HepG2 (cell line): ENCODE measurements around the gene RACGAP1. TPM values are rescaled to one million over a fixed set of nuclear protein-coding genes. Genes with fewer than 3 reads are reported as not detected.

Source experiments
- ATAC-seq: fragments of 200-7000 bp; cut with Tn5 transposase; 3 replicates; pipeline ENCODE4 v1.9.1; 2020; ENCODE audit warnings: mild to moderate bottlenecking, moderate library complexity
- BruUV-seq: library from RNA; stranded (reverse); fragments of 400-500 nt; replicated peaks from 2 replicates; lab custom pipeline; 2021; lab: Mats Ljungman, UMichigan
- CTCF ChIA-PET: fragments of 300-600 bp; formaldehyde crosslinking; extraction: SDS; loops from one replicate; lab custom pipeline; 2021; ENCODE audit warnings: low total read pairs, inconsistent platforms, low intra/inter-chr PET ratio; lab: Yijun Ruan, JAX
- POLR2A ChIA-PET: fragments of 350-600 bp; sonication (Branson Sonifier 250); formaldehyde crosslinking; loops from one replicate; lab custom pipeline; 2020; ENCODE audit warnings: antibody characterized with exemption, inconsistent platforms; lab: Yijun Ruan, JAX
- DNase-seq: peaks from one replicate; pipeline ENCODE4 v3.0.0-alpha.2; 2015; ENCODE audit warnings: low spot score
- FAIRE-seq: peaks from 3 replicates; lab custom pipeline; 2011; peaks lifted over from hg19 to GRCh38; lab: Jason Lieb, UNC
- H2AFZ ChIP-seq: one replicate; pipeline ENCODE4 v1.6.1; 2011; ENCODE audit warnings: low read length, inconsistent platforms
- H3K27ac ChIP-seq: fragments of 300-600 bp; 3 replicates; pipeline ENCODE4 v1.8.0; 2011; ENCODE audit warnings: mixed run types, mild to moderate bottlenecking, mixed read lengths, low read length, inconsistent platforms; ENCODE audit not compliant: insufficient read depth; ENCODE audit errors: extremely low read length
- H3K27me3 ChIP-seq, 2 experiments: fragments of 200-600 bp in 1 of 2; 2 replicates in 1 of 2; 3 replicates in 1 of 2; pipeline versions ENCODE4 v1.6.0 to v1.8.0; 2011; ENCODE audit warnings: low read length in 2 of 2, mild to moderate bottlenecking in 2 of 2, moderate library complexity in 2 of 2, inconsistent platforms in 1 of 2; ENCODE audit not compliant: insufficient read depth in 2 of 2, control insufficient read depth in 1 of 2
- H3K36me3 ChIP-seq, 2 experiments: fragments of 200-600 bp in 1 of 2; replicated peaks in 1 of 2; 2 replicates in 1 of 2; 3 replicates in 1 of 2; pipeline versions ENCODE4 v1.5.1 to v1.8.0; 2011; ENCODE audit warnings: low read length in 2 of 2, inconsistent platforms in 1 of 2; ENCODE audit not compliant: insufficient read depth in 2 of 2, control insufficient read depth in 1 of 2
- H3K4me1 ChIP-seq: 2 replicates; pipeline ENCODE4 v1.5.1; 2012; ENCODE audit warnings: low read length, inconsistent platforms; ENCODE audit not compliant: insufficient read depth
- H3K4me2 ChIP-seq: 2 replicates; pipeline ENCODE4 v1.6.0; 2011; ENCODE audit warnings: low read depth, low read length, inconsistent platforms
- H3K4me3 ChIP-seq, 3 experiments: fragments of 200-600 bp in 1 of 3; sonication (generic), shearing (Covaris generic) in 1 of 3; replicated peaks in 1 of 3; 2 replicates each; pipeline ENCODE4 v1.5.1; 2011 to 2016; ENCODE audit warnings: low read length in 3 of 3, inconsistent platforms in 2 of 3, low read depth in 2 of 3, mild to moderate bottlenecking in 2 of 3, control low read depth in 1 of 3, mixed read lengths in 1 of 3; ENCODE audit not compliant: insufficient read depth in 1 of 3
- H3K79me2 ChIP-seq: one replicate; pipeline ENCODE4 v1.6.1; 2011; ENCODE audit warnings: low read length, inconsistent platforms; ENCODE audit not compliant: insufficient read depth
- H3K9ac ChIP-seq: 2 replicates; pipeline ENCODE4 v1.6.0; 2011; ENCODE audit warnings: mild to moderate bottlenecking, low read depth, low read length, inconsistent platforms; ENCODE audit not compliant: insufficient read depth
- H3K9me3 ChIP-seq: 2 replicates; pipeline ENCODE4 v1.5.1; 2012; ENCODE audit warnings: mild to moderate bottlenecking, low read length
- H4K20me1 ChIP-seq: 2 replicates; pipeline ENCODE4 v1.6.0; 2011; ENCODE audit warnings: inconsistent platforms, mild to moderate bottlenecking, low read length, moderate library complexity; ENCODE audit not compliant: insufficient read depth
- ARID2 ChIP-seq: sonication (generic); formaldehyde crosslinking; IDR thresholded peaks from 2 replicates; pipeline ENCODE4 v1.8.1; 2022; ENCODE audit warnings: mild to moderate bottlenecking, missing genetic modification reagents, borderline replicate concordance
- MAZ ChIP-seq, 2 experiments: sonication (generic) in 1 of 2; formaldehyde crosslinking in 1 of 2; IDR thresholded peaks; 2 replicates each; pipeline versions ENCODE4 v1.5.0 to v1.6.1; 2012 to 2020; ENCODE audit warnings: low read depth in 2 of 2, mild to moderate bottlenecking in 2 of 2, borderline replicate concordance in 1 of 2, improper control_type of control experiment in 1 of 2, low read length in 1 of 2, missing genetic modification reagents in 1 of 2, moderate library complexity in 1 of 2
- PRMT3 ChIP-seq: sonication (generic); formaldehyde crosslinking; IDR thresholded peaks from 2 replicates; pipeline ENCODE4 v1.8.1; 2022; ENCODE audit warnings: low read depth, mild to moderate bottlenecking, moderate library complexity, missing genetic modification reagents, borderline replicate concordance
- ZNF598 ChIP-seq: sonication (generic); formaldehyde crosslinking; IDR thresholded peaks from 2 replicates; pipeline ENCODE4 v1.5.1; 2020; ENCODE audit warnings: mild to moderate bottlenecking, missing genetic modification reagents, borderline replicate concordance
- ZNF687 ChIP-seq: sonication (generic); formaldehyde crosslinking; IDR thresholded peaks from 2 replicates; pipeline ENCODE4 v1.5.1; 2020; ENCODE audit warnings: mild to moderate bottlenecking, missing genetic modification reagents, moderate library complexity
- WGBS: methylation state at CpG from one replicate; pipeline ENCODE4 v1.1.6; 2017; ENCODE audit warnings: low lambda C conversion rate; 5-methylcytosine and 5-hydroxymethylcytosine counted together
- in situ Hi-C: cut with HindIII; loops from 2 replicates; pipeline ENCODE4 v1.10.0; 2017; ENCODE audit warnings: low pct_unique_long_range_greater_than_20kb; ENCODE audit not compliant: extremely low pct_ligation_motif_present
- intact Hi-C: fragments of 100-400 bp; cut with micrococcal nuclease; formaldehyde crosslinking; loops from one replicate; pipeline ENCODE4 v1.10.0; 2022; ENCODE audit not compliant: unreplicated experiment
- polyA plus RNA-seq, 8 experiments: library from polyadenylated mRNA; depleted of rRNA in 3 of 8; stranded (reverse) in 7 of 8; unstranded in 1 of 8; fragments of >200 nt; fragmentation: Illumina TruSeq in 4 of 8; extraction: Trizol in 4 of 8; gene quantifications; 2 replicates each; pipeline versions ENCODE4 v1.2.1 to v1.2.3, GENCODE V29; 2011 to 2016; ENCODE audit warnings: low read depth in 4 of 8, missing spikeins in 1 of 8, mixed read lengths in 1 of 8; ENCODE audit not compliant: insufficient read depth in 1 of 8
- total RNA-seq, 5 experiments: library from RNA; depleted of rRNA; stranded (reverse); fragments of >200 nt; fragmentation: Illumina TruSeq; extraction: Trizol; gene quantifications; 2 replicates each; pipeline ENCODE4 v1.2.3, GENCODE V29; 2016; ENCODE audit warnings: low read depth in 1 of 5
- TF ChIP-seq, protein P1 (sequence below), 2 experiments: sonication (generic) in 1 of 2; formaldehyde crosslinking in 1 of 2; IDR thresholded peaks; 2 replicates each; pipeline versions ENCODE4 v1.4.0 to v1.6.1; 2018 to 2020; ENCODE audit warnings: missing genetic modification reagents in 2 of 2, borderline replicate concordance in 1 of 2, low read depth in 1 of 2, mild to moderate bottlenecking in 1 of 2, missing biosample characterization in 1 of 2

The RACGAP1 gene
- total and polyA plus RNA-seq, 2 of the 13 experiments (the other 11 are each of a cell fraction or from before 2014, with no cell fraction given) = 16.7 to 57.9 TPM

GRCh38 chr12:50056639-50056976, 31.3 kb upstream of the RACGAP1 start:
- DNase-seq = no peak
- POLR2A ChIA-PET = interaction anchor here (0.8 kb wide), 1 partner anchor 89 kb away, joined by 3 read pairs; no protein-coding TSS in a partner anchor
- in situ Hi-C loops (loop anchor here (5.0 to 10.0 kb wide), 2 partner anchors 84 to 192 kb away; partner anchors contain the start of gene AQP6), intact Hi-C loops (loop anchor here (1.0 to 2.0 kb wide), 3 partner anchors 18 to 89 kb away; no protein-coding TSS in a partner anchor)
- 45% methylated on average over 3 of the region's 3 CpGs for WGBS
- Histone ChIP-seq H3K4me1 (peaks cover 28% of the 10 kb centered on the region), H3K4me3 (peak overlapping the region in 1 of 3 experiments; percentile 73; a peak in 2 of 6 replicates), H3K27me3 (peaks cover 9 to 53% of the 10 kb centered on the region in 2 experiments; a peak in 4 of 5 replicates), H4K20me1 (no peaks in the 10 kb centered on the region), H3K27ac (no peak overlapping the region), H3K79me2 (no peaks in the 10 kb centered on the region), H3K9me3 (no peaks in the 10 kb centered on the region), H3K9ac (no peak overlapping the region), H3K36me3 (no peaks in the 10 kb centered on the region), H2AFZ (no peak overlapping the region), H3K4me2 (peak overlapping the region; percentile 89)
- TF ChIP-seq PRMT3 (CRISPR knock-in tag) (no peak), ARID2 (CRISPR knock-in tag) (0 out of 2 replicates have a peak, but pooled peaks have one; percentile 34)
- CTCF ChIA-PET = interaction anchor here (0.8 to 4.7 kb wide), 4 partner anchors 17 to 111 kb away, joined by 3 to 65 read pairs (median 12); no protein-coding TSS in a partner anchor
- no peak for FAIRE-seq
- ATAC-seq = peak; percentile 17
- BruUV-seq = no TSS peak

DNA sequence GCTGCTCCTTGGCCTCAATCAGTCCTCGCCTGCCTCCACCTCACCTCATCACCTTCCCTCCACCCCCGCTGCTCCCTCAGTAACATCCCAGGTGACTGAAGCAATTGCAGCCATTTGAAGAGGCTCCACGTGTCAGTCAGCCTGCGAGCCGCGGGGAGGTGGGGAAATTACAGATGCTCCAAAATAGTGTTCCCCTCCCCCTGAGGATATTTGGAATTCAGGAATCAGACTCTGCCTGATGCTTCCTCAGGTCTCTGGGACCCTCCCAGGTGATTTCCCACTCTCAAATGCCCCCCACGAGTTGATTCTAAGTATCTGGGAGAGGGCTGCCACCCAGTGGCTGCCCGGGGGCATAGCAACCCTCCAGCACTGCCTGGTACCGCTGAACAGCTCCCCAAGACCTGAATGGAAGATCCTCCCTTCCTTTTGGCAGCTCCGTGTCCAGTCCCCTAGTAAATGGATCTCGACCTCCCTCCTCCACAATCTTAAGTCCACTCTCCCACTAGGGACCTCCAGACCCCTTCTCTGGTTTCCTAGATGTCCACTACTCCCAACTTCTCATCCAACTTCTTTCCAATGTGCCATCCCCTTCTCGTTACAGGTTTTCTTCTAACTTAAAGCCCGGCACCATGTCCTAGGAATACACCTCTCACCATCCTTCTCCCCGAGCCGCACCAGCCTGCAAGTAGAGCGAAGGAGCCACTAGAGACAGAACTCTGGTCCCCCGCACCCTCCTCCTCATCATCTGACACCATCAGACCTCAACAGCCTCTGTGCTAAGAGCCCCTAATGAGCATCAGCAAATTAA, 30.7 kb upstream of the RACGAP1 start:
- WGBS = 6% methylated on average over 16 of the region's 17 CpGs
- H2AFZ ChIP-seq = no peak overlapping the region
- no peaks in the 10 kb centered on the region for H4K20me1 ChIP-seq
- H3K4me3 ChIP-seq = peak overlapping the region in 1 of 3 experiments; percentile 46; a peak in 2 of 6 replicates
- POLR2A ChIA-PET = interaction anchor here (0.8 kb wide), 1 partner anchor 88 kb away, joined by 3 read pairs; no protein-coding TSS in a partner anchor
- peaks cover 9 to 59% of the 10 kb centered on the region in 2 experiments; a peak in 4 of 5 replicates for H3K27me3 ChIP-seq
- intact Hi-C loops (loop anchor here (1.0 to 2.0 kb wide), 3 partner anchors 17 to 89 kb away; no protein-coding TSS in a partner anchor), in situ Hi-C loops (loop anchor here (5.0 to 10.0 kb wide), 2 partner anchors 84 to 191 kb away; partner anchors contain the start of gene AQP6)
- H3K9ac ChIP-seq = no peak overlapping the region
- FAIRE-seq = peak; percentile 57
- BruUV-seq = no TSS peak
- H3K36me3 ChIP-seq = no peaks in the 10 kb centered on the region
- no peaks in the 10 kb centered on the region for H3K79me2 ChIP-seq
- DNase-seq = peak; percentile 30
- no peaks in the 10 kb centered on the region for H3K9me3 ChIP-seq
- CTCF ChIA-PET = interaction anchor here (0.6 to 4.7 kb wide), 5 partner anchors 17 to 1171 kb away, joined by 3 to 65 read pairs (median 3); no protein-coding TSS in a partner anchor
- H3K27ac ChIP-seq = no peak overlapping the region
- H3K4me2 ChIP-seq = peak overlapping the region; percentile 64
- peak; percentile 61 for ATAC-seq
- H3K4me1 ChIP-seq = peaks cover 34% of the 10 kb centered on the region
- TF ChIP-seq ZNF687 (CRISPR knock-in tag) (peak; percentile 38), MAZ (IDR thresholded peaks at IDR 0.05; ENCODE audit: borderline replicate concordance, low read depth, low read length) (peak; percentile 31; the same call in 1 of the 2 replicates), MAZ (CRISPR knock-in tag; IDR thresholded peaks at IDR 0.05; ENCODE audit: low read depth) (0 out of 2 replicates have a peak, but pooled peaks have one; percentile 47), ZNF598 (no peak)
- TF ChIP-seq, protein P1, sequence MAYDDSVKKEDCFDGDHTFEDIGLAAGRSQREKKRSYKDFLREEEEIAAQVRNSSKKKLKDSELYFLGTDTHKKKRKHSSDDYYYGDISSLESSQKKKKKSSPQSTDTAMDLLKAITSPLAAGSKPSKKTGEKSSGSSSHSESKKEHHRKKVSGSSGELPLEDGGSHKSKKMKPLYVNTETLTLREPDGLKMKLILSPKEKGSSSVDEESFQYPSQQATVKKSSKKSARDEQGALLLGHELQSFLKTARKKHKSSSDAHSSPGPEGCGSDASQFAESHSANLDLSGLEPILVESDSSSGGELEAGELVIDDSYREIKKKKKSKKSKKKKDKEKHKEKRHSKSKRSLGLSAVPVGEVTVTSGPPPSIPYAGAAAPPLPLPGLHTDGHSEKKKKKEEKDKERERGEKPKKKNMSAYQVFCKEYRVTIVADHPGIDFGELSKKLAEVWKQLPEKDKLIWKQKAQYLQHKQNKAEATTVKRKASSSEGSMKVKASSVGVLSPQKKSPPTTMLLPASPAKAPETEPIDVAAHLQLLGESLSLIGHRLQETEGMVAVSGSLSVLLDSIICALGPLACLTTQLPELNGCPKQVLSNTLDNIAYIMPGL (CRISPR knock-in tag; IDR thresholded peaks at IDR 0.05; ENCODE audit: borderline replicate concordance in 1 of 2, low read depth in 1 of 2) = no peak
